ENCODE results near the gene CNKSR2.

The CNKSR2 gene

GRCh38 chrX:21590012-21590776 is 216.0 kb downstream of the CNKSR2 start:
- H3K36me3 Mint-ChIP-seq (ENCODE audit: low read depth), result no peaks in the 10 kb centered on the region
- H3K4me1 Mint-ChIP-seq (ENCODE audit: low read depth), result no peaks in the 10 kb centered on the region
- intact Hi-C loops (cut with micrococcal nuclease), result no loop called here
- no peaks in the 10 kb centered on the region for H3K27me3 Mint-ChIP-seq
- no peak overlapping the region for H3K27ac Mint-ChIP-seq
- H3K4me3 Mint-ChIP-seq, result no peak overlapping the region
- no peaks in the 10 kb centered on the region for H3K9me3 Mint-ChIP-seq

DNA sequence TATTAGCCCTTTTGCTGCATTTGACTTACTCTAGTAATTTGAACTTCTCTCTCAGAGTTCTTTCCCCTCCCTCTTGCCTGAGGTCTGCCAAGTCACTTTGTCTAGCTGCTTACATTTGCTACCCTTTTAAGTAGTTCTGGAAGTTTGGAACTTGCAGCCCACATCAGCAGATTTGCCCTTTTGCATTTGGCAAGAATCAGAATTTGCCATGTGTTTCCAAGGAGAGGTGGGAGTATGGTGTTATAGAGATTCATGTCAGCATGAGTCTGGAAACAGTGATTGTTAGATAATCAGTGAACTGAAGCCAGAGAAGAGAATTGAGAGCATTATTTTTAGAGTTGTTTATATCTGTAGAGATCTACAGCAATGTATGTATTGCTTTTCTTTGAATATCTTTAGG is 231.8 kb downstream of the CNKSR2 start:
- no peaks in the 10 kb centered on the region for H3K4me1 Mint-ChIP-seq (ENCODE audit: low read depth)
- intact Hi-C loops (cut with micrococcal nuclease), result no loop called here
- H3K27ac Mint-ChIP-seq, result no peak overlapping the region
- H3K27me3 Mint-ChIP-seq, result no peaks in the 10 kb centered on the region
- no peak overlapping the region for H3K4me3 Mint-ChIP-seq
- no peaks in the 10 kb centered on the region for H3K9me3 Mint-ChIP-seq
- no peaks in the 10 kb centered on the region for H3K36me3 Mint-ChIP-seq (ENCODE audit: low read depth)

GRCh38 chrX:21610168-21610567 is 235.9 kb downstream of the CNKSR2 start:
- no peaks in the 10 kb centered on the region for H3K9me3 Mint-ChIP-seq
- intact Hi-C loops (cut with micrococcal nuclease), result no loop called here
- H3K27ac Mint-ChIP-seq, result no peak overlapping the region
- H3K36me3 Mint-ChIP-seq (ENCODE audit: low read depth), result no peaks in the 10 kb centered on the region
- H3K27me3 Mint-ChIP-seq, result no peaks in the 10 kb centered on the region
- H3K4me3 Mint-ChIP-seq, result no peak overlapping the region
- no peaks in the 10 kb centered on the region for H3K4me1 Mint-ChIP-seq (ENCODE audit: low read depth)

DNA sequence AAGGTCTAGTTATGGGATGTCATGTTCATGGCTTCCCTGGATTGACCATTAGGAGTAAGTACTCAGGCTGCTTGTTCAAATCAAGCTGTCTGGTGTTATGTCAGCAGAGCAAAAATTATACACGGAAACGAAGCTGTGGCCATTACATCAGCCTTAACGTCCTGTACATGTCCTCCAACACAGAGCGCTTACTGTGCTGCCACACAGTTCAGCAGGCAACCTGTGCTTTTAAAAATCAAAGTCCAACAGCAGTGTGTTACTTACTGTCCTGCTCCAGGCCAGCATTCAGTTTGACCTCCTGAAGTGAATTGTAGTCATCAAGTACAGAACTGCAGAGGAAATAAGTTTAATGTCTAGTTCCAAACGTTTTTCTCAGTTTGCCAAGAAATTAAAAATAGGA is 237.9 kb downstream of the CNKSR2 start:
- intact Hi-C loops (cut with micrococcal nuclease), result no loop called here

GRCh38 chrX:21616386-21616785 is 242.2 kb downstream of the CNKSR2 start:
- intact Hi-C loops (cut with micrococcal nuclease), result no loop called here
- H3K9me3 Mint-ChIP-seq, result no peaks in the 10 kb centered on the region
- no peak overlapping the region for H3K4me3 Mint-ChIP-seq
- H3K4me1 Mint-ChIP-seq (ENCODE audit: low read depth), result no peaks in the 10 kb centered on the region
- H3K27ac Mint-ChIP-seq, result no peak overlapping the region
- no peaks in the 10 kb centered on the region for H3K36me3 Mint-ChIP-seq (ENCODE audit: low read depth)
- H3K27me3 Mint-ChIP-seq, result no peaks in the 10 kb centered on the region

More for the DNA sequence above, 237.9 kb downstream of the CNKSR2 start:
- no peaks in the 10 kb centered on the region for H3K36me3 Mint-ChIP-seq (ENCODE audit: low read depth)
- H3K27me3 Mint-ChIP-seq, result no peaks in the 10 kb centered on the region
- no peak overlapping the region for H3K27ac Mint-ChIP-seq
- no peak overlapping the region for H3K4me3 Mint-ChIP-seq
- H3K4me1 Mint-ChIP-seq (ENCODE audit: low read depth), result no peaks in the 10 kb centered on the region
- H3K9me3 Mint-ChIP-seq, result no peaks in the 10 kb centered on the region

- Mint-ChIP-seq H3K4me1 (ENCODE audit: low read depth) (no peaks in the 10 kb centered on the region), H3K4me3 (no peak overlapping the region), H3K9me3 (no peaks in the 10 kb centered on the region), H3K36me3 (ENCODE audit: low read depth) (no peaks in the 10 kb centered on the region), H3K27ac (no peak overlapping the region), H3K27me3 (no peaks in the 10 kb centered on the region)
- intact Hi-C loops (cut with micrococcal nuclease), result no loop called here
Measured at GRCh38 chrX:21620234-21620633, 246.0 kb downstream of the CNKSR2 start.

- H3K36me3 Mint-ChIP-seq (ENCODE audit: low read depth), result no peaks in the 10 kb centered on the region
- H3K4me1 Mint-ChIP-seq (ENCODE audit: low read depth), result no peaks in the 10 kb centered on the region
- no peak overlapping the region for H3K27ac Mint-ChIP-seq
- no peaks in the 10 kb centered on the region for H3K9me3 Mint-ChIP-seq
- no peak overlapping the region for H3K4me3 Mint-ChIP-seq
- no peaks in the 10 kb centered on the region for H3K27me3 Mint-ChIP-seq
- intact Hi-C loops (cut with micrococcal nuclease), result no loop called here
Measured at GRCh38 chrX:21623778-21624501, 249.7 kb downstream of the CNKSR2 start.

DNA sequence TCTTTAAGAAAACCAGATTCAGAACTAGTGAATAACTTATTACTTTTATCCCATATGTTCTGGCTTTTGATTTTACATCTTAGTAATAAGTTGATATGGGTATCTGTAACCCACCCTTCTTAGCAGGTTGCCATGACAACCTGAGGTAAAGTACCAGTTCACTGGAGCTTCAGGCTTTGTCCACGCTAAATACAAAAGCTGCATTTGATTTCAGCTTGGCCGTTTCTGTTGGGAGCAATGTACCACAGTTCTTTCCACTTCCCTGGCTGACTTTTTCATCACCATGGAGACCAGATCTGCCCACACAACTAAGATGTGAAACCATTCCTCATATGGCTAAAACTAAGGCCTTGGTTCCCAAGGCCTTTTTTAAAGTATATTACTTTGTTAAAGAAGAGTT is 257.8 kb downstream of the CNKSR2 start:
- Mint-ChIP-seq H3K4me3 (no peak overlapping the region), H3K9me3 (no peaks in the 10 kb centered on the region), H3K4me1 (ENCODE audit: low read depth) (no peaks in the 10 kb centered on the region), H3K27me3 (no peaks in the 10 kb centered on the region), H3K36me3 (ENCODE audit: low read depth) (no peaks in the 10 kb centered on the region), H3K27ac (no peak overlapping the region)
- intact Hi-C loops (cut with micrococcal nuclease), result no loop called here

GRCh38 chrX:21638311-21638710 is 264.1 kb downstream of the CNKSR2 start:
- no peaks in the 10 kb centered on the region for H3K27me3 Mint-ChIP-seq
- H3K27ac Mint-ChIP-seq, result no peak overlapping the region
- H3K36me3 Mint-ChIP-seq (ENCODE audit: low read depth), result no peaks in the 10 kb centered on the region
- no peak overlapping the region for H3K4me3 Mint-ChIP-seq
- no peaks in the 10 kb centered on the region for H3K9me3 Mint-ChIP-seq
- H3K4me1 Mint-ChIP-seq (ENCODE audit: low read depth), result no peaks in the 10 kb centered on the region
- intact Hi-C loops (cut with micrococcal nuclease), result no loop called here

GRCh38 chrX:21639775-21640174 is 265.6 kb downstream of the CNKSR2 start:
- no peaks in the 10 kb centered on the region for H3K36me3 Mint-ChIP-seq (ENCODE audit: low read depth)
- no peaks in the 10 kb centered on the region for H3K9me3 Mint-ChIP-seq
- H3K27ac Mint-ChIP-seq, result no peak overlapping the region
- no peaks in the 10 kb centered on the region for H3K4me1 Mint-ChIP-seq (ENCODE audit: low read depth)
- no peak overlapping the region for H3K4me3 Mint-ChIP-seq
- intact Hi-C loops (cut with micrococcal nuclease), result no loop called here
- H3K27me3 Mint-ChIP-seq, result no peaks in the 10 kb centered on the region

DNA sequence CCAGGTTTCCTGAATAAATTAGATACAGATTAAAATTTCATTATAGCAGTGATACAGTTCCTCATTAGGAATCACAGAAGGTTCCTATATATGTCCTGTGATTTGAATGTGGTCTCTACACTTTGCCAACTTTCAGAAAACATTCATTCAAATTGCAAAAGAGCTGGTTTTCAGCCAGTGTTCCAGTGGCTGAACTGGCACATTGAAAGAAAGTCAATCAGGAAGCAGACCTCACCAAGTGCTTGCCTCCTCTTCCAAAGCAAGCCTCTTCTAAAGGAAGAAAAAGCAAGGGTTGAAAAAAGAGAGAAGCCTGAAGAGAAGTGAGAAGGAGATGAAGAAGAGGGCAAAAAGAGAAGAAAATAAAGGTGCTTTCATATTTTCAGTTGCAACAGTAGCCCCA is 271.2 kb downstream of the CNKSR2 start:
- intact Hi-C loops (cut with micrococcal nuclease), result no loop called here
- no peaks in the 10 kb centered on the region for H3K4me1 Mint-ChIP-seq (ENCODE audit: low read depth)
- H3K9me3 Mint-ChIP-seq, result no peaks in the 10 kb centered on the region
- H3K27ac Mint-ChIP-seq, result no peak overlapping the region
- no peaks in the 10 kb centered on the region for H3K27me3 Mint-ChIP-seq
- no peaks in the 10 kb centered on the region for H3K36me3 Mint-ChIP-seq (ENCODE audit: low read depth)
- no peak overlapping the region for H3K4me3 Mint-ChIP-seq

DNA sequence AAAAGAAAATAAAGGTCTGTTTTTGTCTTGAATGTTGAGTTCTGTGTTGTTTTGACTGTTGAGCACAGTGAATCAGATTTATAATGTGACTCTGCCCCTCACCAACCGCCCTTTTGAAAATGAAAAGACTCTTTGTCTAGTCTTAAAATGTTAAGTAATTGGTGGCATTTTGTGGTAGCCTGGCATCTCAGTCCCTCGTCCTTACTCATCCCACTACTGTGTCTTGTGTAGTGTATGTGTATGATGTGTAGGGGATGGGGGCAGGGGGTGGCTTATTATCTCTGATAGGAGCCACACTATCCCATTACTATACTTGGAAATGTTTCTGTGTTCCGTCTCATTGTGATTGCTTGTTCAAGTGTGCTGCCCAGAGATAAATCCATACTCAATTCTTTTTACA is 271.7 kb downstream of the CNKSR2 start:
- Mint-ChIP-seq H3K4me1 (ENCODE audit: low read depth) (no peaks in the 10 kb centered on the region), H3K36me3 (ENCODE audit: low read depth) (no peaks in the 10 kb centered on the region), H3K9me3 (no peaks in the 10 kb centered on the region), H3K4me3 (no peak overlapping the region), H3K27me3 (no peaks in the 10 kb centered on the region), H3K27ac (no peak overlapping the region)
- intact Hi-C loops (cut with micrococcal nuclease), result no loop called here

GRCh38 chrX:21655901-21656586 is 281.8 kb downstream of the CNKSR2 start:
- intact Hi-C loops (cut with micrococcal nuclease), result no loop called here
- no peak overlapping the region for H3K4me3 Mint-ChIP-seq
- no peaks in the 10 kb centered on the region for H3K4me1 Mint-ChIP-seq (ENCODE audit: low read depth)

GRCh38 chrX:21656587-21657317 is 282.5 kb downstream of the CNKSR2 start:
- no peaks in the 10 kb centered on the region for H3K4me1 Mint-ChIP-seq (ENCODE audit: low read depth)
- no peak overlapping the region for H3K4me3 Mint-ChIP-seq
- intact Hi-C loops (cut with micrococcal nuclease), result no loop called here
- H3K27me3 Mint-ChIP-seq, result peaks cover 40% of the 10 kb centered on the region
- no peak overlapping the region for H3K27ac Mint-ChIP-seq
- H3K9me3 Mint-ChIP-seq, result no peaks in the 10 kb centered on the region
- no peaks in the 10 kb centered on the region for H3K36me3 Mint-ChIP-seq (ENCODE audit: low read depth)

More at GRCh38 chrX:21655901-21656586, 281.8 kb downstream of the CNKSR2 start:
- no peak overlapping the region for H3K27ac Mint-ChIP-seq
- H3K36me3 Mint-ChIP-seq (ENCODE audit: low read depth), result no peaks in the 10 kb centered on the region
- H3K27me3 Mint-ChIP-seq, result peaks cover 39% of the 10 kb centered on the region
- H3K9me3 Mint-ChIP-seq, result no peaks in the 10 kb centered on the region

Data from dendritic cell treated with granulocyte-macrophage colony-stimulating factor and Interleukin-4, amounts not matched to agents 40 ng/mL and 50 ng/mL, for 4 days (primary cell).